HepG2 (cell line): ENCODE measurements around the gene CSTPP1. TPM values are rescaled to one million over a fixed set of nuclear protein-coding genes. Genes with fewer than 3 reads are reported as not detected.

ENCODE experiments used
- ATF7 ChIP-seq, 2 experiments: fragments of 450-650 bp in 1 of 2; sonication (generic) in 1 of 2; formaldehyde crosslinking in 1 of 2; IDR thresholded peaks; 2 replicates each; pipeline versions ENCODE4 v1.4.0 to v1.6.1; 2016 to 2020; ENCODE audit warnings: antibody characterized with exemption in 1 of 2, mild to moderate bottlenecking in 1 of 2, missing genetic modification reagents in 1 of 2
- ATF7-NPFF ChIP-seq: sonication (generic); formaldehyde crosslinking; IDR thresholded peaks from 2 replicates; pipeline ENCODE4 v1.8.1; 2023; ENCODE audit warnings: mild to moderate bottlenecking, low read depth, missing genetic modification reagents, moderate library complexity
- GATA4 ChIP-seq: sonication (generic); IDR thresholded peaks from 2 replicates; pipeline ENCODE4 v1.6.1; 2016; ENCODE audit warnings: antibody characterized with exemption, low read depth, borderline replicate concordance
- GLI4 ChIP-seq: sonication (generic); formaldehyde crosslinking; IDR thresholded peaks from 2 replicates; pipeline ENCODE4 v1.5.1; 2020; ENCODE audit warnings: missing genetic modification reagents, mild to moderate bottlenecking, moderate library complexity, borderline replicate concordance
- GMEB2 ChIP-seq: IDR thresholded peaks from 2 replicates; pipeline ENCODE4 v1.6.1; 2016; ENCODE audit warnings: missing biosample characterization, missing genetic modification reagents, low read depth
- GZF1 ChIP-seq: sonication (generic); formaldehyde crosslinking; IDR thresholded peaks from 2 replicates; pipeline ENCODE4 v1.5.1; 2020; ENCODE audit warnings: mild to moderate bottlenecking, missing genetic modification reagents
- HNF1A ChIP-seq, 2 experiments: sonication (generic) in 1 of 2; formaldehyde crosslinking in 1 of 2; IDR thresholded peaks; 2 replicates each; pipeline versions ENCODE4 v1.4.0 to v1.6.1; 2016 to 2020; ENCODE audit warnings: borderline replicate concordance in 1 of 2, low read depth in 1 of 2, mild to moderate bottlenecking in 1 of 2, missing genetic modification reagents in 1 of 2
- MTF1 ChIP-seq: sonication (generic); formaldehyde crosslinking; IDR thresholded peaks from 2 replicates; pipeline ENCODE4 v1.5.0; 2020; ENCODE audit warnings: missing genetic modification reagents
- SALL1 ChIP-seq: sonication (generic); formaldehyde crosslinking; IDR thresholded peaks from 2 replicates; pipeline ENCODE4 v1.8.0; 2022; ENCODE audit warnings: mild to moderate bottlenecking, missing genetic modification reagents
- ZMYM3 ChIP-seq: sonication (generic); formaldehyde crosslinking; IDR thresholded peaks from 2 replicates; pipeline ENCODE4 v1.5.1; 2020; ENCODE audit warnings: mild to moderate bottlenecking, missing genetic modification reagents
- ZNF503 ChIP-seq: sonication (generic); formaldehyde crosslinking; IDR thresholded peaks from 2 replicates; pipeline ENCODE4 v1.4.0; 2020; ENCODE audit warnings: missing genetic modification reagents
- ZNF589 ChIP-seq: sonication (generic); formaldehyde crosslinking; conservative IDR thresholded peaks from 2 replicates; pipeline ENCODE4 v1.8.0; 2022; ENCODE audit warnings: mild to moderate bottlenecking, moderate library complexity, missing genetic modification reagents
- ZNF614 ChIP-seq: IDR thresholded peaks from 2 replicates; pipeline ENCODE4 v1.6.1; 2018; ENCODE audit warnings: missing biosample characterization, missing genetic modification reagents, inconsistent platforms, borderline replicate concordance
- ZNF879 ChIP-seq: sonication (generic); formaldehyde crosslinking; IDR thresholded peaks from 2 replicates; pipeline ENCODE4 v1.8.1; 2023; ENCODE audit warnings: missing genetic modification reagents
- polyA plus RNA-seq, 8 experiments: library from polyadenylated mRNA; depleted of rRNA in 3 of 8; stranded (reverse) in 7 of 8; unstranded in 1 of 8; fragments of >200 nt; fragmentation: Illumina TruSeq in 4 of 8; extraction: Trizol in 4 of 8; gene quantifications; 2 replicates each; pipeline versions ENCODE4 v1.2.1 to v1.2.3, GENCODE V29; 2011 to 2016; ENCODE audit warnings: low read depth in 4 of 8, missing spikeins in 1 of 8, mixed read lengths in 1 of 8; ENCODE audit not compliant: insufficient read depth in 1 of 8
- total RNA-seq, 5 experiments: library from RNA; depleted of rRNA; stranded (reverse); fragments of >200 nt; fragmentation: Illumina TruSeq; extraction: Trizol; gene quantifications; 2 replicates each; pipeline ENCODE4 v1.2.3, GENCODE V29; 2016; ENCODE audit warnings: low read depth in 1 of 5
- TF ChIP-seq, protein P1 (sequence below): sonication (generic); formaldehyde crosslinking; IDR thresholded peaks from 2 replicates; pipeline ENCODE4 v1.4.0; 2020; ENCODE audit warnings: missing genetic modification reagents, borderline replicate concordance

The CSTPP1 gene
- total and polyA plus RNA-seq, 2 of the 13 experiments (the other 11 are each of a cell fraction or from before 2014, with no cell fraction given) = 12.3 to 14.6 TPM

DNA sequence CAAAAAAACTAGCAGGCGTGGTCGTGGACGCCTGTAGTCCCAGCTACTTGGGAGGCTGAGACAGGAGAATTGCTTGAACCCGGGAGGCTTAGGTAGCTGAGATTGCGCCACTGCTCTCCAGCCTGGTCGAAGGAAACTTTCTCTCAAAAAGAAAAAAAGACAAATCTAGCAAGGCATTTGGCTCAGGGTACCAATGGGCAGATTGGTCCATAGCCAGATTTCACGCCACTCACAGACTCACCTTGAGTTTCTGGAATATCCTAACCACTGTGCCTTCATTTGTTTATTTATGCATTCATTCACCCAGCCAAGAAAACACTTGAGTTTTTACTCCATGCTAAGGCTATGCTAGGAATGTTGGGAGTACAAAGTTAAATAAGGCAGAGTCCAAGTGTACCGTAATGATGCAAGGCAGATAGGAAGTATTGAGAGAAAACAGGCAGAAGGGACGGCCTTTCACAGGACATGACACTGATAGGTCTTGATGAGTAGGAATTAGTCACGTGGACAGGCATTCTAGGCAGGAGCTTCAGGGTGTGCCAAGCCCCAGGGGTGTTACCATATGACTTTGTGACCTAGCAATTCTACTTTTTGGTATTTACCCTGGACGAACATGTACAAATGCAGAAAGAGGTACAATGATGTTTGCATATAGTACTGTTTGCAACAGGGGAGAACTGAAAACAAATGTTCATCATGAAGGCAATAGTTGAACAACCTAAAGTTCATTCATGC, 252.7 kb downstream of the CSTPP1 start (continued):
- TF ChIP-seq GATA4 (peak; percentile 76; the same call in 1 of the 2 replicates), ZNF614 (CRISPR knock-in tag) (0 out of 2 replicates have a peak, but pooled peaks have one; percentile 69), SALL1 (CRISPR knock-in tag) (peak; percentile 65), ZNF503 (CRISPR knock-in tag) (0 out of 2 replicates have a peak, but pooled peaks have one; percentile 54), MTF1 (CRISPR knock-in tag) (no peak), GMEB2 (CRISPR knock-in tag) (no peak), GZF1 (CRISPR knock-in tag) (peak; percentile 97), ATF7 (IDR thresholded peaks at IDR 0.05) (peak; percentile 80), ATF7 (CRISPR knock-in tag; IDR thresholded peaks at IDR 0.05) (peak; percentile 74; the same call in 1 of the 2 replicates), ZMYM3 (CRISPR knock-in tag) (0 out of 2 replicates have a peak, but pooled peaks have one; percentile 21), ZNF589 (CRISPR knock-in tag) (no peak), ZNF879 (no peak), GLI4 (CRISPR knock-in tag) (no peak), ATF7-NPFF (CRISPR knock-in tag) (no peak), HNF1A (IDR thresholded peaks at IDR 0.05; ENCODE audit: low read depth) (no peak), HNF1A (CRISPR knock-in tag; IDR thresholded peaks at IDR 0.05; ENCODE audit: borderline replicate concordance) (no peak)
- TF ChIP-seq, protein P1, sequence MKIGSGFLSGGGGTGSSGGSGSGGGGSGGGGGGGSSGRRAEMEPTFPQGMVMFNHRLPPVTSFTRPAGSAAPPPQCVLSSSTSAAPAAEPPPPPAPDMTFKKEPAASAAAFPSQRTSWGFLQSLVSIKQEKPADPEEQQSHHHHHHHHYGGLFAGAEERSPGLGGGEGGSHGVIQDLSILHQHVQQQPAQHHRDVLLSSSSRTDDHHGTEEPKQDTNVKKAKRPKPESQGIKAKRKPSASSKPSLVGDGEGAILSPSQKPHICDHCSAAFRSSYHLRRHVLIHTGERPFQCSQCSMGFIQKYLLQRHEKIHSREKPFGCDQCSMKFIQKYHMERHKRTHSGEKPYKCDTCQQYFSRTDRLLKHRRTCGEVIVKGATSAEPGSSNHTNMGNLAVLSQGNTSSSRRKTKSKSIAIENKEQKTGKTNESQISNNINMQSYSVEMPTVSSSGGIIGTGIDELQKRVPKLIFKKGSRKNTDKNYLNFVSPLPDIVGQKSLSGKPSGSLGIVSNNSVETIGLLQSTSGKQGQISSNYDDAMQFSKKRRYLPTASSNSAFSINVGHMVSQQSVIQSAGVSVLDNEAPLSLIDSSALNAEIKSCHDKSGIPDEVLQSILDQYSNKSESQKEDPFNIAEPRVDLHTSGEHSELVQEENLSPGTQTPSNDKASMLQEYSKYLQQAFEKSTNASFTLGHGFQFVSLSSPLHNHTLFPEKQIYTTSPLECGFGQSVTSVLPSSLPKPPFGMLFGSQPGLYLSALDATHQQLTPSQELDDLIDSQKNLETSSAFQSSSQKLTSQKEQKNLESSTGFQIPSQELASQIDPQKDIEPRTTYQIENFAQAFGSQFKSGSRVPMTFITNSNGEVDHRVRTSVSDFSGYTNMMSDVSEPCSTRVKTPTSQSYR = peak; percentile 63; the same call in 1 of the 2 replicates
